Vagina (tissue), 2 donors: ENCODE measurements around the gene LEMD2. TPM values are rescaled to one million over a fixed set of nuclear protein-coding genes. Genes with fewer than 3 reads are reported as not detected.

Experiments used
- DNase-seq, 2 donors: peaks; one replicate each; pipeline ENCODE4 v3.0.0-alpha.2; 2017; ENCODE audit errors: extremely low spot score in 2 of 2
- H3K27ac ChIP-seq: fragments of 200-600 bp; sonication (generic); one replicate; pipeline ENCODE4 v1.5.1; 2019
- H3K27me3 ChIP-seq: fragments of 200-600 bp; sonication (generic); one replicate; pipeline ENCODE4 v1.5.1; 2019
- H3K36me3 ChIP-seq, 2 donors: fragments of 200-600 bp; sonication (generic); one replicate each; pipeline ENCODE4 v1.5.1; 2017 to 2019
- H3K4me1 ChIP-seq: fragments of 200-600 bp; sonication (generic); one replicate; pipeline ENCODE4 v1.5.1; 2019
- H3K4me3 ChIP-seq, 2 donors: fragments of 200-600 bp; sonication (generic); 1 replicate in 1 of 2; 2 replicates in 1 of 2; pipeline ENCODE4 v1.5.1; 2016 to 2019
- H3K9me3 ChIP-seq: fragments of 200-600 bp; sonication (generic); one replicate; pipeline ENCODE4 v1.5.1; 2019
- CTCF ChIP-seq, 3 experiments: fragments of 450-650 bp in 2 of 3; fragments of 200-600 bp in 1 of 3; sonication (generic) in 1 of 3; IDR thresholded peaks; one replicate each; pipeline ENCODE4 v1.5.1; 2017 to 2019; ENCODE audit warnings: antibody characterized with exemption in 3 of 3, mild to moderate bottlenecking in 2 of 3, moderate library complexity in 2 of 3
- POLR2A ChIP-seq, 2 donors: fragments of 450-650 bp; IDR thresholded peaks; one replicate each; pipeline ENCODE4 v1.6.1; 2017; ENCODE audit warnings: antibody characterized with exemption in 2 of 2, mild to moderate bottlenecking in 2 of 2, moderate library complexity in 2 of 2
- POLR2AphosphoS5 ChIP-seq, 2 donors: sonication (generic); formaldehyde crosslinking; IDR thresholded peaks; one replicate each; pipeline ENCODE4 v1.9.0; 2017; ENCODE audit warnings: antibody characterized with exemption in 2 of 2, mild to moderate bottlenecking in 2 of 2, low read depth in 1 of 2; ENCODE audit not compliant: insufficient read depth in 1 of 2
- intact Hi-C: fragments of 100-400 bp; cut with DNase I; formaldehyde crosslinking; loops from one replicate; pipeline ENCODE4 v1.15.1; 2023
- total RNA-seq: library from RNA; depleted of rRNA; stranded (reverse); fragments of >200 nt; gene quantifications from one replicate; pipeline ENCODE4 v1.2.3, GENCODE V29; 2016

Gene LEMD2
- total RNA-seq, 1 donor from 2014 or later: 55.5 TPM

GRCh38 chr6:33730611-33731010 is 58.3 kb downstream of the LEMD2 start:
- TF ChIP-seq POLR2AphosphoS5 (IDR thresholded peaks at IDR 0.05; ENCODE audit: insufficient read depth in 1 of 2, low read depth in 1 of 2): no peak
- TF ChIP-seq POLR2A (IDR thresholded peaks at IDR 0.05): no peak
- no peak overlapping the region for H3K4me3 ChIP-seq
- H3K4me1 ChIP-seq: no peaks in the 10 kb centered on the region
- H3K27ac ChIP-seq: no peak overlapping the region
- no peaks in the 10 kb centered on the region for H3K9me3 ChIP-seq
- no peak for DNase-seq
- H3K27me3 ChIP-seq: no peaks in the 10 kb centered on the region
- intact Hi-C loops: no loop called here
- H3K36me3 ChIP-seq: no peaks in the 10 kb centered on the region

- H3K36me3 ChIP-seq: no peaks in the 10 kb centered on the region
- no peaks in the 10 kb centered on the region for H3K4me1 ChIP-seq
- intact Hi-C loops: no loop called here
- no peaks in the 10 kb centered on the region for H3K27me3 ChIP-seq
- H3K4me3 ChIP-seq: no peak overlapping the region
- H3K9me3 ChIP-seq: no peaks in the 10 kb centered on the region
- TF ChIP-seq CTCF (IDR thresholded peaks at IDR 0.05) (no peak), POLR2A (IDR thresholded peaks at IDR 0.05) (no peak), POLR2AphosphoS5 (IDR thresholded peaks at IDR 0.05; ENCODE audit: insufficient read depth in 1 of 2, low read depth in 1 of 2) (no peak)
- no peak overlapping the region for H3K27ac ChIP-seq
- DNase-seq: no peak
These were observed 59.9 kb downstream of the LEMD2 start for GRCh38 chr6:33729059-33729458.

- H3K4me1 ChIP-seq: no peaks in the 10 kb centered on the region
- H3K9me3 ChIP-seq: no peaks in the 10 kb centered on the region
- H3K36me3 ChIP-seq: no peaks in the 10 kb centered on the region
- DNase-seq: no peak
- H3K27ac ChIP-seq: no peak overlapping the region
- intact Hi-C loops: no loop called here
- TF ChIP-seq CTCF (IDR thresholded peaks at IDR 0.05) (no peak), POLR2A (IDR thresholded peaks at IDR 0.05) (no peak), POLR2AphosphoS5 (IDR thresholded peaks at IDR 0.05; ENCODE audit: insufficient read depth in 1 of 2, low read depth in 1 of 2) (no peak)
- H3K27me3 ChIP-seq: no peaks in the 10 kb centered on the region
- H3K4me3 ChIP-seq: no peak overlapping the region
These were observed 60.5 kb downstream of the LEMD2 start for GRCh38 chr6:33728438-33728837.

- intact Hi-C loops: no loop called here
- Histone ChIP-seq H3K9me3 (no peaks in the 10 kb centered on the region), H3K27ac (no peak overlapping the region), H3K4me1 (no peaks in the 10 kb centered on the region), H3K27me3 (no peaks in the 10 kb centered on the region), H3K4me3 (no peak overlapping the region), H3K36me3 (no peaks in the 10 kb centered on the region)
- TF ChIP-seq CTCF (IDR thresholded peaks at IDR 0.05): no peak
- TF ChIP-seq POLR2A (IDR thresholded peaks at IDR 0.05): no peak
- DNase-seq: no peak
These were observed 61.0 kb downstream of the LEMD2 start for GRCh38 chr6:33727932-33728331.

- Histone ChIP-seq H3K9me3 (no peaks in the 10 kb centered on the region), H3K36me3 (no peaks in the 10 kb centered on the region), H3K27ac (no peak overlapping the region), H3K4me3 (no peak overlapping the region), H3K27me3 (no peaks in the 10 kb centered on the region), H3K4me1 (no peaks in the 10 kb centered on the region)
- DNase-seq: no peak
- intact Hi-C loops: no loop called here
- TF ChIP-seq POLR2A (IDR thresholded peaks at IDR 0.05): no peak
- TF ChIP-seq POLR2AphosphoS5 (IDR thresholded peaks at IDR 0.05; ENCODE audit: insufficient read depth in 1 of 2, low read depth in 1 of 2): no peak
- TF ChIP-seq CTCF (IDR thresholded peaks at IDR 0.05): no peak
These were observed 61.8 kb downstream of the LEMD2 start for GRCh38 chr6:33727126-33727525.

GRCh38 chr6:33726696-33727095 is 62.2 kb downstream of the LEMD2 start:
- H3K27ac ChIP-seq: no peak overlapping the region
- no peak for TF ChIP-seq CTCF (IDR thresholded peaks at IDR 0.05)
- no peak for TF ChIP-seq POLR2AphosphoS5 (IDR thresholded peaks at IDR 0.05; ENCODE audit: insufficient read depth in 1 of 2, low read depth in 1 of 2)
- TF ChIP-seq POLR2A (IDR thresholded peaks at IDR 0.05): no peak
- no peak overlapping the region for H3K4me3 ChIP-seq
- H3K9me3 ChIP-seq: no peaks in the 10 kb centered on the region
- H3K27me3 ChIP-seq: no peaks in the 10 kb centered on the region
- no peak for DNase-seq
- no peaks in the 10 kb centered on the region for H3K4me1 ChIP-seq
- H3K36me3 ChIP-seq: no peaks in the 10 kb centered on the region
- intact Hi-C loops: no loop called here
